ENCODE results near the gene TFF3. TPM values are rescaled to one million over a fixed set of nuclear protein-coding genes. Genes with fewer than 3 reads are reported as not detected.
A peak's percentile ranks its signal among the peaks of the same experiment; 100 is the strongest.

TFF3 gene
- polyA plus RNA-seq, 3 donors = 0.07 TPM; not detected in 2

DNA sequence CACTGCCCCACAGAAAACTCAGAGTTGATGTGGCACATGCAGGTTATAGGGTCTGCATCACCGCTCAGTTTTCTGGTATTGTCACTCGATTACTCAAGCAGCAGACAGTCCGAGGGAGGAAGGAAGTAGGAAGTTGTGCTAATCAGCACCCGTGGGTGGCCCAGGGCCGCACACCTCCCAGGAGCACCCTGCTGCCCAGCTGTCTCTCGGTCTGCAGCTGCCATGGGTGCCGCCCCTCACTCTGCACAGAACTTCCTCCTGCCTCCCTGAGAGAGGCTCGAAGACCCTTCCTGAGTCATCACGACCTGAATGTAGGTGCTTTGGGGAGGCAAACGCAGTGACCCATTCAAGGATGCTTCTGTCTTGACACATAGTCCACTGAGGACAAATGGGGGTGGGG, 4.2 kb upstream of the TFF3 start:
- H3K27ac ChIP-seq (ENCODE audit: low read depth in 1 of 2, low read length in 2 of 2) = no peak overlapping the region
- no peaks in the 10 kb centered on the region for H3K9me3 ChIP-seq (replicated peaks in 1 of 2; ENCODE audit: control insufficient read depth in 1 of 2, insufficient read depth in 1 of 2, low read length in 2 of 2)
- H2AFZ ChIP-seq (ENCODE audit: insufficient read depth, low read depth, low read length, poor library complexity, severe bottlenecking) = peak overlapping the region; percentile 48
- Mint-ChIP-seq H3K9me3 (no peaks in the 10 kb centered on the region), H3K36me3 (no peaks in the 10 kb centered on the region), H3K27ac (peak overlapping the region in 5 of 7 donors; percentile 28 to 77 (median 57)), H3K4me3 (peak overlapping the region; percentile 47 to 82), H3K27me3 (ENCODE audit: low read depth in 3 of 3) (peaks cover 0 to 7% (median 5%) of the 10 kb centered on the region in 3 donors), H3K4me1 (peaks cover 21% of the 10 kb centered on the region)
- H3K4me2 ChIP-seq (replicated peaks; ENCODE audit: extremely low read depth, low read length, poor library complexity, severe bottlenecking) = peak overlapping the region; percentile 62
- no peak overlapping the region for H3K9ac ChIP-seq (ENCODE audit: insufficient read depth, low read length, poor library complexity, severe bottlenecking)
- H3K79me2 ChIP-seq (ENCODE audit: insufficient read depth, low read length) = no peaks in the 10 kb centered on the region
- H3K27me3 ChIP-seq (ENCODE audit: control insufficient read depth in 2 of 2, insufficient read depth in 2 of 2, low read length in 2 of 2) = no peaks in the 10 kb centered on the region
- TF ChIP-seq CTCF (IDR thresholded peaks at IDR 0.05) = no peak
- peak; percentile 46 to 67 (median 62) for DNase-seq
- peak overlapping the region in 1 of 3 experiments; percentile 44 for H3K4me3 ChIP-seq (replicated peaks in 1 of 3; ENCODE audit: low read depth in 2 of 3, low read length in 3 of 3)
- H3K36me3 ChIP-seq (replicated peaks in 1 of 2; ENCODE audit: control insufficient read depth in 1 of 2, insufficient read depth in 2 of 2, low read length in 2 of 2) = no peaks in the 10 kb centered on the region
- intact Hi-C loops (cut with micrococcal nuclease) = no loop called here
- H3K4me1 ChIP-seq (ENCODE audit: control insufficient read depth in 1 of 2, insufficient read depth in 2 of 2, low read length in 2 of 2) = peaks cover 16 to 22% of the 10 kb centered on the region in 2 donors
- 1% methylated on average over 9 of the region's 10 CpGs for WGBS (ENCODE audit: insufficient coverage)
- no peaks in the 10 kb centered on the region for H4K20me1 ChIP-seq (ENCODE audit: insufficient read depth, low read length)

- Histone ChIP-seq H3K27me3 (ENCODE audit: control insufficient read depth in 2 of 2, insufficient read depth in 2 of 2, low read length in 2 of 2) (no peaks in the 10 kb centered on the region), H2AFZ (ENCODE audit: insufficient read depth, low read depth, low read length, poor library complexity, severe bottlenecking) (no peak overlapping the region), H3K36me3 (replicated peaks in 1 of 2; ENCODE audit: control insufficient read depth in 1 of 2, insufficient read depth in 2 of 2, low read length in 2 of 2) (no peaks in the 10 kb centered on the region), H3K4me3 (replicated peaks in 1 of 3; ENCODE audit: low read depth in 2 of 3, low read length in 3 of 3) (no peak overlapping the region), H3K79me2 (ENCODE audit: insufficient read depth, low read length) (no peaks in the 10 kb centered on the region), H3K4me1 (ENCODE audit: control insufficient read depth in 1 of 2, insufficient read depth in 2 of 2, low read length in 2 of 2) (peaks cover 16 to 22% of the 10 kb centered on the region in 2 donors), H3K9me3 (replicated peaks in 1 of 2; ENCODE audit: control insufficient read depth in 1 of 2, insufficient read depth in 1 of 2, low read length in 2 of 2) (no peaks in the 10 kb centered on the region), H3K9ac (ENCODE audit: insufficient read depth, low read length, poor library complexity, severe bottlenecking) (peak overlapping the region; percentile 1), H3K27ac (ENCODE audit: low read depth in 1 of 2, low read length in 2 of 2) (no peak overlapping the region), H4K20me1 (ENCODE audit: insufficient read depth, low read length) (no peaks in the 10 kb centered on the region), H3K4me2 (replicated peaks; ENCODE audit: extremely low read depth, low read length, poor library complexity, severe bottlenecking) (no peak overlapping the region)
- intact Hi-C loops (cut with micrococcal nuclease) = no loop called here
- DNase-seq = no peak
- no peaks in the 10 kb centered on the region for H3K36me3 Mint-ChIP-seq
- no peak for TF ChIP-seq CTCF (IDR thresholded peaks at IDR 0.05)
- no peaks in the 10 kb centered on the region for H3K9me3 Mint-ChIP-seq
- peaks cover 0 to 8% (median 6%) of the 10 kb centered on the region in 3 donors for H3K27me3 Mint-ChIP-seq (ENCODE audit: low read depth in 3 of 3)
- H3K27ac Mint-ChIP-seq = peak overlapping the region in 1 of 7 donors; percentile 76
- H3K4me1 Mint-ChIP-seq = peaks cover 21% of the 10 kb centered on the region
- 93% methylated on average over 17 of the region's 20 CpGs for WGBS (ENCODE audit: insufficient coverage)
- no peak overlapping the region for H3K4me3 Mint-ChIP-seq
These were observed 2.9 kb upstream of the TFF3 start for GRCh38 chr21:42317826-42318746.
